ENCODE measurements around the gene ZBTB7C. TPM values are rescaled to one million over a fixed set of nuclear protein-coding genes. Genes with fewer than 3 reads are reported as not detected.

The ZBTB7C gene
- total RNA-seq, 2 experiments from 2014 or later = 0.81 to 0.95 TPM

DNA sequence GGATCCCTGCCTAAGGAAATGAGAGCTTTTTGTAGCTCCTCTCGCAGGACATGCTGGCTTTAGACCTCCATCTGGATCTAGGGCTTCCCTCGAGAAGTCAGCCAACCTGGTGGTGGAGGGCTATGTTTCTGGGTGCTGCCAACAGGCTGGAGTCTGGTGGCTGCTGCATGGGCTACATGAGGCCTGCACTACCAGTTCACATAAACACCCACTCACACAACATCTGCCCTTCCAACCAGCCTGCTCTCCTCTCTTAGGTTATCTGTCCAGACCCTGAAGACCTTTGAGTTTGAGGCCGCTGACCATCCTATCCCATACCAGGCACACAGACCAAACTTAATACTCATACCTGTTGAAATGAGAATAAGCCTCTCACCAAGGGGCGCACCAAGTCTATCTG lies 427.4 kb downstream of the ZBTB7C start:
- H3K4me3 Mint-ChIP-seq = no peak overlapping the region
- ChIA-PET CTCF (no interaction called here), POLR2A (no interaction called here)
- no peak overlapping the region for H3K27ac Mint-ChIP-seq
- no peaks in the 10 kb centered on the region for H3K9me3 Mint-ChIP-seq
- H3K27me3 Mint-ChIP-seq = peaks cover 2% of the 10 kb centered on the region
- H3K36me3 Mint-ChIP-seq (ENCODE audit: low read depth) = no peaks in the 10 kb centered on the region
- peaks cover 3% of the 10 kb centered on the region for H3K4me1 Mint-ChIP-seq
- DNase-seq = no peak

GRCh38 chr18:47981320-47981719 lies 427.9 kb downstream of the ZBTB7C start:
- Mint-ChIP-seq H3K4me3 (no peak overlapping the region), H3K9me3 (no peaks in the 10 kb centered on the region), H3K4me1 (peaks cover 3% of the 10 kb centered on the region), H3K27ac (no peak overlapping the region), H3K36me3 (ENCODE audit: low read depth) (no peaks in the 10 kb centered on the region), H3K27me3 (peaks cover 2% of the 10 kb centered on the region)
- ChIA-PET CTCF (no interaction called here), POLR2A (no interaction called here)
- DNase-seq = no peak

- ChIA-PET CTCF (no interaction called here), POLR2A (no interaction called here)
- no peak overlapping the region for H3K27ac Mint-ChIP-seq
- peaks cover 5% of the 10 kb centered on the region for H3K27me3 Mint-ChIP-seq
- H3K9me3 Mint-ChIP-seq = no peaks in the 10 kb centered on the region
- no peak for DNase-seq
- H3K4me1 Mint-ChIP-seq = peaks cover 3% of the 10 kb centered on the region
- no peak overlapping the region for H3K4me3 Mint-ChIP-seq
- no peaks in the 10 kb centered on the region for H3K36me3 Mint-ChIP-seq (ENCODE audit: low read depth)
These were observed 429.5 kb downstream of the ZBTB7C start for GRCh38 chr18:47979611-47980200.

GRCh38 chr18:47978603-47979002 lies 430.6 kb downstream of the ZBTB7C start:
- Mint-ChIP-seq H3K36me3 (ENCODE audit: low read depth) (no peaks in the 10 kb centered on the region), H3K27me3 (peaks cover 12% of the 10 kb centered on the region), H3K4me3 (no peak overlapping the region), H3K4me1 (no peaks in the 10 kb centered on the region), H3K27ac (no peak overlapping the region), H3K9me3 (no peaks in the 10 kb centered on the region)
- DNase-seq = no peak
- ChIA-PET POLR2A (no interaction called here), CTCF (no interaction called here)

GRCh38 chr18:47978141-47978540 lies 431.0 kb downstream of the ZBTB7C start:
- POLR2A ChIA-PET = no interaction called here
- H3K27me3 Mint-ChIP-seq = peaks cover 15% of the 10 kb centered on the region
- H3K4me3 Mint-ChIP-seq = no peak overlapping the region
- H3K4me1 Mint-ChIP-seq = no peaks in the 10 kb centered on the region
- H3K9me3 Mint-ChIP-seq = no peaks in the 10 kb centered on the region
- CTCF ChIA-PET = no interaction called here
- no peaks in the 10 kb centered on the region for H3K36me3 Mint-ChIP-seq (ENCODE audit: low read depth)
- H3K27ac Mint-ChIP-seq = no peak overlapping the region
- no peak for DNase-seq

Other genes starting within 250 kb of the ZBTB7C start
- gene CTIF, start 129.6 kb upstream of the ZBTB7C start, total RNA-seq = 1 to 10 TPM; 4.9 to 5.1 TPM